NT2/D1 (cell line): ENCODE data around the gene NAGS.

ENCODE experiments used
- SUZ12 ChIP-seq: IDR thresholded peaks from 2 replicates; pipeline ENCODE4 v1.6.1; 2011; ENCODE audit not compliant: insufficient read length, insufficient read depth; ENCODE audit errors: extremely low read depth
- YY1 ChIP-seq: IDR thresholded peaks from 2 replicates; pipeline ENCODE4 v1.6.1; 2011; ENCODE audit not compliant: insufficient read length, insufficient read depth

GRCh38 chr17:44007346-44008204 is 3.2 kb downstream of the NAGS start:
- TF ChIP-seq YY1 (no peak), SUZ12 (no peak)
